GM23338 (cell line): Measurements from ENCODE around the gene PRSS58. TPM values are rescaled to one million over a fixed set of nuclear protein-coding genes. Genes with fewer than 3 reads are reported as not detected.

Source experiments
- ATAC-seq: fragments of 200-7000 bp; cut with Tn5 transposase; 3 replicates; pipeline ENCODE4 v1.9.1; 2020
- DNase-seq: peaks from one replicate; pipeline ENCODE4 v3.0.0-alpha.2; 2015; ENCODE audit warnings: low spot score
- H2AFZ ChIP-seq: fragments of 200-600 bp; sonication (generic); 2 replicates; pipeline ENCODE4 v1.8.0; 2016; ENCODE audit warnings: antibody characterized with exemption, mild to moderate bottlenecking, moderate library complexity
- H3F3A ChIP-seq: fragments of 200-600 bp; sonication (generic); replicated peaks from 2 replicates; pipeline ENCODE4 v1.8.0; 2017; ENCODE audit warnings: antibody characterized with exemption, mixed run types, low read depth
- H3K27ac ChIP-seq: fragments of 200-600 bp; sonication (generic); 2 replicates; pipeline ENCODE4 v1.6.1; 2016; ENCODE audit warnings: low read depth
- H3K27me3 ChIP-seq: fragments of 200-600 bp; sonication (generic); 2 replicates; pipeline ENCODE4 v1.8.0; 2016; ENCODE audit warnings: mild to moderate bottlenecking, mixed run types, moderate library complexity; ENCODE audit not compliant: insufficient read depth
- H3K36me3 ChIP-seq: fragments of 200-600 bp; sonication (generic); 2 replicates; pipeline ENCODE4 v1.8.0; 2016; ENCODE audit warnings: mild to moderate bottlenecking; ENCODE audit not compliant: insufficient read depth
- H3K4me1 ChIP-seq: fragments of 200-600 bp; sonication (generic); 2 replicates; pipeline ENCODE4 v1.8.0; 2016; ENCODE audit warnings: mild to moderate bottlenecking, moderate library complexity; ENCODE audit not compliant: insufficient read depth
- H3K4me2 ChIP-seq: fragments of 200-600 bp; sonication (generic); 2 replicates; pipeline ENCODE4 v1.7.1; 2017; ENCODE audit warnings: mixed run types
- H3K4me3 ChIP-seq: fragments of 200-600 bp; sonication (generic); 2 replicates; pipeline ENCODE4 v1.6.1; 2016; ENCODE audit warnings: mixed run types
- H3K79me2 ChIP-seq: fragments of 200-600 bp; sonication (generic); replicated peaks from 2 replicates; pipeline ENCODE4 v1.8.0; 2017; ENCODE audit warnings: mild to moderate bottlenecking; ENCODE audit not compliant: insufficient read depth
- H3K9me2 ChIP-seq: fragments of 200-600 bp; sonication (generic); 2 replicates; pipeline ENCODE4 v1.8.0; 2017; ENCODE audit not compliant: insufficient read depth
- H4K20me1 ChIP-seq: fragments of 200-600 bp; sonication (generic); replicated peaks from 2 replicates; pipeline ENCODE4 v1.8.0; 2017; ENCODE audit warnings: mild to moderate bottlenecking; ENCODE audit not compliant: insufficient read depth
- H3K27ac Mint-ChIP-seq: 2 replicates; pipeline ENCODE4 v1.8.0; 2020; ENCODE audit warnings: inconsistent platforms, mild to moderate bottlenecking, moderate library complexity, mixed read lengths
- H3K27me3 Mint-ChIP-seq: 3 replicates; pipeline ENCODE4 v1.8.0; 2022; ENCODE audit warnings: low read depth, mild to moderate bottlenecking, moderate library complexity, mixed read lengths, inconsistent platforms; ENCODE audit not compliant: insufficient read depth, poor library complexity
- H3K36me3 Mint-ChIP-seq: 3 replicates; pipeline ENCODE4 v1.8.0; 2021; ENCODE audit warnings: low read depth, mild to moderate bottlenecking, inconsistent platforms, moderate library complexity, mixed read lengths
- H3K4me1 Mint-ChIP-seq: 3 replicates; pipeline ENCODE4 v1.8.0; 2020; ENCODE audit warnings: mild to moderate bottlenecking, inconsistent platforms, mixed read lengths
- H3K4me3 Mint-ChIP-seq: 3 replicates; pipeline ENCODE4 v1.8.0; 2021; ENCODE audit warnings: moderate library complexity, mild to moderate bottlenecking, inconsistent platforms, mixed read lengths
- H3K9me3 Mint-ChIP-seq: 3 replicates; pipeline ENCODE4 v1.8.0; 2020; ENCODE audit warnings: moderate library complexity, mild to moderate bottlenecking, inconsistent platforms, mixed read lengths
- CREB1 ChIP-seq: fragments of 250-450 bp; sonication (Bioruptor Pico); IDR thresholded peaks from 2 replicates; pipeline ENCODE4 v1.5.0; 2020; ENCODE audit warnings: low read depth, mild to moderate bottlenecking, moderate library complexity
- CTCF ChIP-seq, 2 experiments: fragments of 200-600 bp in 1 of 2; sonication (generic) in 1 of 2; conservative IDR thresholded peaks; 2 replicates each; pipeline versions ENCODE4 v1.5.1 to v1.6.1; 2016 to 2017; ENCODE audit warnings: antibody characterized with exemption in 2 of 2, low read depth in 2 of 2, mild to moderate bottlenecking in 2 of 2, moderate library complexity in 1 of 2
- EZH2phosphoT487 ChIP-seq: fragments of 200-600 bp; sonication (generic); IDR thresholded peaks from one replicate; pipeline ENCODE4 v1.8.1; 2018; ENCODE audit warnings: antibody characterized with exemption; ENCODE audit not compliant: unreplicated experiment
- JUNB ChIP-seq: IDR thresholded peaks from one replicate; pipeline ENCODE4 v1.6.1; 2016; ENCODE audit warnings: antibody characterized with exemption; ENCODE audit not compliant: unreplicated experiment
- REST ChIP-seq: IDR thresholded peaks from one replicate; pipeline ENCODE4 v1.6.1; 2018; ENCODE audit warnings: antibody characterized with exemption; ENCODE audit not compliant: unreplicated experiment
- STAT1 ChIP-seq: IDR thresholded peaks from one replicate; pipeline ENCODE4 v1.6.1; 2016; ENCODE audit warnings: antibody characterized with exemption; ENCODE audit not compliant: unreplicated experiment
- ZNF462 ChIP-seq: fragments of 250-450 bp; sonication (Bioruptor Pico); IDR thresholded peaks from 2 replicates; pipeline ENCODE4 v1.5.0; 2020; ENCODE audit warnings: mild to moderate bottlenecking, moderate library complexity
- polyA plus RNA-seq: library from polyadenylated mRNA; unstranded; fragments of >200 nt; fragmentation: Nextera tagmentation; extraction: Ambion mirVana; gene quantifications from 2 replicates; pipeline ENCODE4 v1.2.1, GENCODE V29; 2016
- total RNA-seq: library from RNA; depleted of rRNA; stranded (reverse); fragments of >200 nt; shearing (Covaris generic); gene quantifications from 2 replicates; pipeline ENCODE4 v1.2.3, GENCODE V29; 2014
- TF ChIP-seq, protein P1 (sequence below): IDR thresholded peaks from 2 replicates; pipeline ENCODE4 v1.6.1; 2016; ENCODE audit warnings: antibody characterized with exemption

Gene PRSS58
- total and polyA plus RNA-seq, 2 experiments from 2014 or later = not detected

GRCh38 chr7:142298627-142299026 lies 40.8 kb upstream of the PRSS58 start:
- Mint-ChIP-seq H3K9me3 (no peaks in the 10 kb centered on the region; the same call in 2 of the 3 replicates), H3K27ac (no peak overlapping the region), H3K4me1 (peaks cover 10% of the 10 kb centered on the region), H3K36me3 (no peaks in the 10 kb centered on the region), H3K4me3 (no peak overlapping the region), H3K27me3 (peaks cover 13% of the 10 kb centered on the region)
- Histone ChIP-seq H4K20me1 (no peaks in the 10 kb centered on the region), H3K27ac (no peak overlapping the region), H3K4me3 (no peak overlapping the region), H3K36me3 (no peaks in the 10 kb centered on the region), H3K27me3 (peaks cover 3% of the 10 kb centered on the region; the same call in 1 of the 2 replicates), H3F3A (no peaks in the 10 kb centered on the region), H3K4me1 (no peaks in the 10 kb centered on the region; the same call in 1 of the 2 replicates), H2AFZ (no peak overlapping the region), H3K9me2 (peaks cover 7% of the 10 kb centered on the region; the same call in 1 of the 2 replicates), H3K4me2 (no peak overlapping the region), H3K79me2 (no peaks in the 10 kb centered on the region)
- TF ChIP-seq CREB1 (CRISPR knock-in tag) (no peak), EZH2phosphoT487 (no peak), ZNF462 (CRISPR knock-in tag) (no peak), CTCF (conservative IDR thresholded peaks at IDR 0.05; ENCODE audit: low read depth in 2 of 2) (no peak), JUNB (no peak), STAT1 (no peak), REST (no peak)
- TF ChIP-seq, protein P1, sequence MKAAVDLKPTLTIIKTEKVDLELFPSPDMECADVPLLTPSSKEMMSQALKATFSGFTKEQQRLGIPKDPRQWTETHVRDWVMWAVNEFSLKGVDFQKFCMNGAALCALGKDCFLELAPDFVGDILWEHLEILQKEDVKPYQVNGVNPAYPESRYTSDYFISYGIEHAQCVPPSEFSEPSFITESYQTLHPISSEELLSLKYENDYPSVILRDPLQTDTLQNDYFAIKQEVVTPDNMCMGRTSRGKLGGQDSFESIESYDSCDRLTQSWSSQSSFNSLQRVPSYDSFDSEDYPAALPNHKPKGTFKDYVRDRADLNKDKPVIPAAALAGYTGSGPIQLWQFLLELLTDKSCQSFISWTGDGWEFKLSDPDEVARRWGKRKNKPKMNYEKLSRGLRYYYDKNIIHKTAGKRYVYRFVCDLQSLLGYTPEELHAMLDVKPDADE = no peak
- DNase-seq = no peak
- no peak for ATAC-seq
